OCI-LY3 (cell line): ENCODE results near the gene GBP7.

ENCODE experiments used
- H2AFZ ChIP-seq: fragments of 200-600, 300-600 bp; shearing (Covaris generic); 2 replicates; pipeline ENCODE4 v1.6.0; 2014; ENCODE audit warnings: antibody characterized with exemption, low read depth, low read length
- H3K27ac ChIP-seq: fragments of 200-600, 300-600 bp; sonication (generic); 2 replicates; pipeline ENCODE4 v1.5.1; 2014; ENCODE audit warnings: mild to moderate bottlenecking, low read length, moderate library complexity, mixed read lengths
- H3K27me3 ChIP-seq: fragments of 200-600, 300-600 bp; sonication (generic); 2 replicates; pipeline ENCODE4 v1.6.1; 2014; ENCODE audit warnings: low read depth, low read length, mixed read lengths
- H3K36me3 ChIP-seq: fragments of 200-600, 300-600 bp; sonication (generic); replicated peaks from 2 replicates; pipeline ENCODE3; 2014; ENCODE audit warnings: low read depth, low read length, mixed read lengths
- H3K4me1 ChIP-seq: fragments of 300-600, 200-600 bp; sonication (generic); 2 replicates; pipeline ENCODE4 v1.6.1; 2014; ENCODE audit warnings: low read length, mixed read lengths
- H3K4me2 ChIP-seq: fragments of 200-600, 300-600 bp; sonication (generic); 2 replicates; pipeline ENCODE4 v1.6.1; 2014; ENCODE audit warnings: low read length, mixed read lengths
- H3K4me3 ChIP-seq: fragments of 300-600, 200-600 bp; sonication (generic); 2 replicates; pipeline ENCODE4 v1.5.1; 2014; ENCODE audit warnings: antibody characterized with exemption, mild to moderate bottlenecking, low read length, moderate library complexity
- H3K79me2 ChIP-seq: fragments of 300-600, 200-600 bp; shearing (Covaris generic); 2 replicates; pipeline ENCODE4 v1.6.1; 2014; ENCODE audit warnings: mild to moderate bottlenecking, low read length, mixed read lengths
- H3K9ac ChIP-seq: fragments of 300-600, 200-600 bp; shearing (Covaris generic); 2 replicates; pipeline ENCODE4 v1.6.0; 2014; ENCODE audit warnings: mild to moderate bottlenecking, low read length, moderate library complexity
- H3K9me3 ChIP-seq: fragments of 200-600, 300-600 bp; shearing (Covaris generic); 2 replicates; pipeline ENCODE4 v1.6.1; 2014; ENCODE audit warnings: low read length, mixed read lengths; ENCODE audit not compliant: insufficient read depth
- H4K20me1 ChIP-seq: fragments of 200-600, 300-600 bp; sonication (generic); 2 replicates; pipeline ENCODE4 v1.6.1; 2016; ENCODE audit warnings: low read length, mixed read lengths; ENCODE audit not compliant: insufficient read depth
- CTCF ChIP-seq: fragments of 200-600, 300-600 bp; sonication (generic); IDR thresholded peaks from 2 replicates; pipeline ENCODE4 v1.5.1; 2014; ENCODE audit warnings: antibody characterized with exemption, low read length, low read depth
- EZH2phosphoT487 ChIP-seq: fragments of 200-600 bp; shearing (Covaris generic); IDR thresholded peaks from 2 replicates; pipeline ENCODE4 v1.6.1; 2018; ENCODE audit warnings: antibody characterized with exemption, mixed run types, low read depth

Gene GBP7

GRCh38 chr1:89147678-89148658, 27.8 kb downstream of the GBP7 start:
- H3K9me3 ChIP-seq, result no peaks in the 10 kb centered on the region
- H3K4me1 ChIP-seq, result peaks cover 24% of the 10 kb centered on the region
- no peaks in the 10 kb centered on the region for H4K20me1 ChIP-seq
- H3K4me3 ChIP-seq, result no peak overlapping the region
- no peak overlapping the region for H2AFZ ChIP-seq
- H3K9ac ChIP-seq, result no peak overlapping the region
- H3K4me2 ChIP-seq, result no peak overlapping the region
- H3K27ac ChIP-seq, result no peak overlapping the region
- TF ChIP-seq CTCF, result no peak
- no peak for TF ChIP-seq EZH2phosphoT487
- H3K27me3 ChIP-seq, result no peaks in the 10 kb centered on the region
- H3K79me2 ChIP-seq, result no peaks in the 10 kb centered on the region
- H3K36me3 ChIP-seq, result no peaks in the 10 kb centered on the region

GRCh38 chr1:89146721-89147120, 29.1 kb downstream of the GBP7 start:
- no peak overlapping the region for H3K4me2 ChIP-seq
- no peak overlapping the region for H3K4me3 ChIP-seq
- peaks cover 24% of the 10 kb centered on the region for H3K4me1 ChIP-seq
- H3K36me3 ChIP-seq, result no peaks in the 10 kb centered on the region
- no peak overlapping the region for H3K9ac ChIP-seq
- H3K27me3 ChIP-seq, result no peaks in the 10 kb centered on the region
- H2AFZ ChIP-seq, result no peak overlapping the region
- TF ChIP-seq EZH2phosphoT487 (no peak), CTCF (no peak)
- no peak overlapping the region for H3K27ac ChIP-seq
- no peaks in the 10 kb centered on the region for H3K9me3 ChIP-seq
- no peaks in the 10 kb centered on the region for H3K79me2 ChIP-seq
- no peaks in the 10 kb centered on the region for H4K20me1 ChIP-seq

- Histone ChIP-seq H3K27ac (no peak overlapping the region), H3K36me3 (no peaks in the 10 kb centered on the region), H3K27me3 (no peaks in the 10 kb centered on the region), H3K4me1 (peaks cover 15% of the 10 kb centered on the region), H3K9me3 (no peaks in the 10 kb centered on the region), H3K9ac (no peak overlapping the region), H3K79me2 (no peaks in the 10 kb centered on the region), H2AFZ (no peak overlapping the region), H4K20me1 (no peaks in the 10 kb centered on the region), H3K4me3 (no peak overlapping the region), H3K4me2 (no peak overlapping the region)
- TF ChIP-seq CTCF (no peak), EZH2phosphoT487 (no peak)
Observed at GRCh38 chr1:89143484-89143883, 32.3 kb downstream of the GBP7 start.

GRCh38 chr1:89142160-89142559, 33.6 kb downstream of the GBP7 start:
- Histone ChIP-seq H3K36me3 (no peaks in the 10 kb centered on the region), H3K4me1 (peaks cover 15% of the 10 kb centered on the region), H3K9me3 (no peaks in the 10 kb centered on the region), H3K27ac (no peak overlapping the region), H3K79me2 (no peaks in the 10 kb centered on the region), H3K4me3 (no peak overlapping the region), H2AFZ (no peak overlapping the region), H3K4me2 (no peak overlapping the region), H3K9ac (no peak overlapping the region), H3K27me3 (no peaks in the 10 kb centered on the region), H4K20me1 (no peaks in the 10 kb centered on the region)
- TF ChIP-seq EZH2phosphoT487, result no peak
- TF ChIP-seq CTCF, result no peak
